SW 1271 (cell line): ENCODE results near the gene PACC1.
"Not testable (repeated sequence)": the region's sequence is repeated elsewhere in the genome, so short reads cannot be mapped to it uniquely, and the experiment has no call there.

ENCODE experiments used
- DNase-seq, 2 experiments: peaks; one replicate each; lab custom pipeline; 2025; lab: John Stamatoyannopoulos, UW

The PACC1 gene

GRCh38 chr1:212326541-212326940, 88.1 kb downstream of the PACC1 start:
- no peak for DNase-seq

GRCh38 chr1:212323066-212323465, 91.6 kb downstream of the PACC1 start:
- DNase-seq, result no peak

- DNase-seq, result not testable (repeated sequence)
These were observed 93.7 kb downstream of the PACC1 start for GRCh38 chr1:212321031-212321430.

GRCh38 chr1:212317916-212318315, 96.8 kb downstream of the PACC1 start:
- no peak for DNase-seq

- no peak for DNase-seq
These were observed 98.8 kb downstream of the PACC1 start for GRCh38 chr1:212315907-212316306.

- no peak for DNase-seq
These were observed 99.5 kb downstream of the PACC1 start for GRCh38 chr1:212315184-212315583.
